Mucosa of descending colon (tissue), 3 donors: Measurements from ENCODE around the gene SLC36A3. TPM values are rescaled to one million over a fixed set of nuclear protein-coding genes. Genes with fewer than 3 reads are reported as not detected.
A peak's percentile ranks its signal among the peaks of the same experiment; 100 is the strongest.
"Not testable (repeated sequence)": the region's sequence is repeated elsewhere in the genome, so short reads cannot be mapped to it uniquely, and the experiment has no call there.

Source experiments
- ATAC-seq: fragments of 200-7000 bp; cut with Tn5 transposase; one replicate; pipeline ENCODE4 v1.9.1; 2020; ENCODE audit warnings: mild to moderate bottlenecking, moderate library complexity
- DNase-seq, 3 donors: peaks; one replicate each; pipeline ENCODE4 v3.0.0-alpha.2; 2020
- H3K36me3 ChIP-seq: fragments of 200-600 bp; one replicate; pipeline ENCODE4 v1.8.0; 2021; ENCODE audit warnings: low read depth, mild to moderate bottlenecking
- H3K4me1 ChIP-seq: fragments of 200-600 bp; one replicate; pipeline ENCODE4 v1.8.0; 2021; ENCODE audit warnings: low read depth, mild to moderate bottlenecking
- H3K4me3 ChIP-seq: fragments of 200-600 bp; one replicate; pipeline ENCODE4 v1.8.0; 2021; ENCODE audit warnings: mild to moderate bottlenecking
- H3K9me3 ChIP-seq: fragments of 200-600 bp; one replicate; pipeline ENCODE4 v1.8.0; 2021; ENCODE audit warnings: mild to moderate bottlenecking
- CTCF ChIP-seq: fragments of 200-600 bp; IDR thresholded peaks from one replicate; pipeline ENCODE4 v1.8.0; 2022; ENCODE audit warnings: antibody characterized with exemption, mild to moderate bottlenecking
- intact Hi-C, 2 donors: fragments of 100-400 bp; cut with DNase I in 1 of 2; cut with micrococcal nuclease in 1 of 2; formaldehyde crosslinking; loops; one replicate each; pipeline versions ENCODE4 v1.11.0 to v1.11.1; 2022; cut with DNase I, micrococcal nuclease
- total RNA-seq, 3 donors: library from RNA; stranded (reverse); fragmentation: NEBNext Ultra II Directional in 2 of 3; extraction: Animal tissue kit (Norgen Biotek cat#: 25700) in 2 of 3; gene quantifications; one replicate each; pipeline versions ENCODE4 v1.2.1 to v1.2.4, GENCODE V29; 2021 to 2023
- donor health status: DM: no; HTN: no; CAD: no; lungs with moderate emphysema.
- donor health status: DM: no; HTN: no; CAD: no.
- donor health status: DM: no; HTN: yes; CAD: no.

Gene SLC36A3
- total RNA-seq, 3 donors from 2014 or later, result not detected

DNA sequence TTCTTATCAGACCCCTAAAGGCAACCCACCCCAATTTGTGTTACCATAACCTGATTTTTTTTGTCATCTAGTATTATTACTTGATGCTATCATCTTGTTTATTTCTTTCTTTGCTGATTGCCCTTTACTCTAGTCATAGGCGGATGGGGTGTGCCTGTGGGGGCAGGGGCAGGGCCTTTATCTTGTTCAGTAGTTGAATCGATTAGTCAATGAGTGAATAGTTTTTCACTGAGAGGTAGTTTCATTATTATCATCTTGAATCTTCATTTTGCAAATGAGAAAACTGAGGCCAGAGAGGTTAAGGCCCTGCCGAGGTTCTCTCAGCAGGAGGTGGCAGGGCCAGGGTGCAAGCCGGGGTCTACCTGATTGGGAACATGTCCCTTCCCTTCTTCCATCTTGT is 60.0 kb downstream of the SLC36A3 start:
- Histone ChIP-seq H3K9me3 (no peaks in the 10 kb centered on the region), H3K4me1 (no peaks in the 10 kb centered on the region), H3K4me3 (no peak overlapping the region), H3K36me3 (no peaks in the 10 kb centered on the region)
- intact Hi-C loops, result loop anchor here in 1 of 2 donors (10.0 kb wide), 1 partner anchor 119 kb away; no protein-coding TSS in a partner anchor
- no peak for ATAC-seq
- no peak for DNase-seq
- TF ChIP-seq CTCF, result no peak

GRCh38 chr5:151243127-151243526 is 60.4 kb downstream of the SLC36A3 start:
- intact Hi-C loops, result loop anchor here in 1 of 2 donors (10.0 kb wide), 1 partner anchor 118 kb away; no protein-coding TSS in a partner anchor
- no peaks in the 10 kb centered on the region for H3K4me1 ChIP-seq
- H3K4me3 ChIP-seq, result no peak overlapping the region
- no peaks in the 10 kb centered on the region for H3K36me3 ChIP-seq
- no peaks in the 10 kb centered on the region for H3K9me3 ChIP-seq
- TF ChIP-seq CTCF, result no peak
- no peak for ATAC-seq
- DNase-seq, result no peak

GRCh38 chr5:151240924-151241635 is 62.5 kb downstream of the SLC36A3 start:
- Histone ChIP-seq H3K9me3 (no peaks in the 10 kb centered on the region), H3K4me1 (no peaks in the 10 kb centered on the region), H3K36me3 (no peaks in the 10 kb centered on the region), H3K4me3 (no peak overlapping the region)
- no peak for TF ChIP-seq CTCF
- intact Hi-C loops, result loop anchor here in 1 of 2 donors (10.0 kb wide), 1 partner anchor 116 kb away; no protein-coding TSS in a partner anchor
- ATAC-seq (no peak), DNase-seq (no peak)

DNA sequence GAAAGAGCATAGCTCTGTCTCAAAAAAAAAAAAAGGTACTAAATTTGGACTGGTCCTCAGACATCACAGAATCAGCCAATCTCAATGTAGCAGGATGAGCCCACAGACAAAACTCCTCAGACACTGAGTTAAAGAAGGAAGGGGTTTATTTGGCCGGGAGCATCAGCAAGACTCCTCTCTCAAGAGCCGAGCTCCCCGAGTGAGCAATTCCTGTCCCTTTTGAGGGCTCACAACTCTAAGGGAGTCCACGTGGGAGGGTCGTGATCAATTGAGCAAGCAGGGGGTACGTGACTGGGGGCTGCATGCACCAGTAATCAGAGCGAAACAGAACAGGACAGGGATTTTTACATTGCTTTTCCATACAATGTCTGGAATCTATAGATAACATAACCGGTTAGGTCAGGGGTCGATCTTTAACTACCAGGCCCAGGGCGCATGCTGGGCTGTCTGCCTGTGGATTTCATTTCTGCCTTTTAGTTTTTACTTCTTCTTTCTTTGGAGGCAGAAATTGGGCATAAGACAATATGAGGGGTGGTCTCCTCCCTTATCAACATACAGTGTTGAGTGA is 63.2 kb downstream of the SLC36A3 start:
- intact Hi-C loops, result loop anchor here in 1 of 2 donors (10.0 kb wide), 1 partner anchor 116 kb away; no protein-coding TSS in a partner anchor
- H3K4me3 ChIP-seq, H3K36me3 ChIP-seq, ATAC-seq, H3K4me1 ChIP-seq, DNase-seq, H3K9me3 ChIP-seq: not testable (repeated sequence)

GRCh38 chr5:151239237-151239861 is 64.2 kb downstream of the SLC36A3 start:
- DNase-seq (peak; percentile 78 to 82 (median 80)), ATAC-seq (peak; percentile 89)
- H3K9me3 ChIP-seq, result no peaks in the 10 kb centered on the region
- H3K4me3 ChIP-seq, result no peak overlapping the region
- TF ChIP-seq CTCF, result peak; percentile 89
- H3K4me1 ChIP-seq, result peaks cover 4% of the 10 kb centered on the region
- no peaks in the 10 kb centered on the region for H3K36me3 ChIP-seq
- intact Hi-C loops, result no loop called here

DNA sequence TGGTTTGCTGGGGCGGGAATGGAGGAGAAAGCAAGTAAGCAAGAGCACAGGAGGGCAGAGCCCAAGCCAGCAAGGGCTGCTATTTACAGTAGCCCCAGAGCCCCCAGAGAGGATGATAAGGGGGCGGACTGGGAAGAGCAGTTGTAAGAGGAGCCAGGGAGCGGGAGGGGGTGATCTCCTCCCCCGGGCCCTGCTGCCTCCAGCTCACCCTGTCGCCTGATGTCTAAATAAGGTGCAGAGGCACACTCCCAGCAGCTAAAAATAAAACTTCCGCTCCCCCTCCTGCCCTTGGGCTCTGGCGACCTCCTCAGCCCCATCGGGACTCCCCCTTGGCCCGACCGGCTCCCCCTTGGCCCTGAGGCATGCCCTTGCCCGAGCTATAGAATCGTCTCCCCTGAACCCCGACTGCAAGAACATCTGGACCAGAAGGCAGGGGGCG is 65.2 kb downstream of the SLC36A3 start:
- ATAC-seq, result peak; percentile 49
- no peaks in the 10 kb centered on the region for H3K36me3 ChIP-seq
- intact Hi-C loops, result no loop called here
- DNase-seq, result no peak
- no peaks in the 10 kb centered on the region for H3K9me3 ChIP-seq
- no peak overlapping the region for H3K4me3 ChIP-seq
- TF ChIP-seq CTCF, result no peak
- H3K4me1 ChIP-seq, result peaks cover 6% of the 10 kb centered on the region
